ENCODE data around the gene ICA1.
"Not testable (repeated sequence)": the region's sequence is repeated elsewhere in the genome, so short reads cannot be mapped to it uniquely, and the experiment has no call there.

ICA1 gene

GRCh38 chr7:8112685-8113084 lies 149.3 kb downstream of the ICA1 start:
- TF ChIP-seq CTCF (IDR thresholded peaks at IDR 0.05; ENCODE audit: insufficient read depth, low read length, missing control alignments): no peak
- ChIA-PET POLR2A (no interaction called here), CTCF (no interaction called here)
- H3K4me3 ChIP-seq (ENCODE audit: low read depth, low read length): no peak overlapping the region
- no peak for DNase-seq (ENCODE audit: low read depth, low spot score)

GRCh38 chr7:8111282-8111960 lies 150.5 kb downstream of the ICA1 start:
- no peak for DNase-seq (ENCODE audit: low read depth, low spot score)
- H3K4me3 ChIP-seq (ENCODE audit: low read depth, low read length): no peak overlapping the region
- no peak for TF ChIP-seq CTCF (IDR thresholded peaks at IDR 0.05; ENCODE audit: insufficient read depth, low read length, missing control alignments)
- ChIA-PET CTCF (no interaction called here), POLR2A (no interaction called here)

- DNase-seq (ENCODE audit: low read depth, low spot score): peak; percentile 9
- ChIA-PET POLR2A (interaction anchor here (0.6 kb wide), 1 partner anchor 469 kb away, joined by 3 read pairs; no protein-coding TSS in a partner anchor), CTCF (no interaction called here)
- no peak overlapping the region for H3K4me3 ChIP-seq (ENCODE audit: low read depth, low read length)
- no peak for TF ChIP-seq CTCF (IDR thresholded peaks at IDR 0.05; ENCODE audit: insufficient read depth, low read length, missing control alignments)
These were observed 152.6 kb downstream of the ICA1 start for GRCh38 chr7:8109196-8110022.

GRCh38 chr7:8105449-8106095 lies 156.4 kb downstream of the ICA1 start:
- no peak for TF ChIP-seq CTCF (IDR thresholded peaks at IDR 0.05; ENCODE audit: insufficient read depth, low read length, missing control alignments)
- POLR2A ChIA-PET: interaction anchor here (0.6 kb wide), 1 partner anchor 1002 kb away, joined by 3 read pairs; no protein-coding TSS in a partner anchor
- CTCF ChIA-PET: interaction anchor here (0.9 kb wide), 1 partner anchor 11 kb away, joined by 3 read pairs; no protein-coding TSS in a partner anchor
- no peak for DNase-seq (ENCODE audit: low read depth, low spot score)
- no peak overlapping the region for H3K4me3 ChIP-seq (ENCODE audit: low read depth, low read length)

- POLR2A ChIA-PET: no interaction called here
- DNase-seq (ENCODE audit: low read depth, low spot score): no peak
- H3K4me3 ChIP-seq (ENCODE audit: low read depth, low read length): no peak overlapping the region
- no peak for TF ChIP-seq CTCF (IDR thresholded peaks at IDR 0.05; ENCODE audit: insufficient read depth, low read length, missing control alignments)
- CTCF ChIA-PET: no interaction called here
These were observed 158.7 kb downstream of the ICA1 start for GRCh38 chr7:8103282-8103681.

GRCh38 chr7:8101292-8101691 lies 160.7 kb downstream of the ICA1 start:
- POLR2A ChIA-PET; H3K4me3 ChIP-seq (ENCODE audit: low read depth, low read length); CTCF ChIA-PET; DNase-seq (ENCODE audit: low read depth, low spot score): not testable (repeated sequence)
